H9 (cell line): Measurements from ENCODE around the gene DEPP1. TPM values are rescaled to one million over a fixed set of nuclear protein-coding genes. Genes with fewer than 3 reads are reported as not detected.

Source experiments
- DNase-seq: peaks from one replicate; pipeline ENCODE4 v3.0.0-alpha.2; 2017
- H2AFZ ChIP-seq: one replicate; pipeline ENCODE4 v1.6.1; 2013; ENCODE audit warnings: mild to moderate bottlenecking, low read length, control low read depth, moderate library complexity
- H2AK5ac ChIP-seq: 2 replicates; pipeline ENCODE4 v1.6.1; 2013; ENCODE audit warnings: low read length, control low read depth, mixed read lengths; ENCODE audit not compliant: insufficient read length
- H2BK120ac ChIP-seq: one replicate; pipeline ENCODE4 v1.6.1; 2013; ENCODE audit warnings: low read depth, mild to moderate bottlenecking, low read length, control low read depth, inconsistent platforms; ENCODE audit not compliant: poor library complexity, severe bottlenecking
- H2BK12ac ChIP-seq: 2 replicates; pipeline ENCODE4 v1.6.1; 2013; ENCODE audit warnings: low read length, control low read depth, mixed read lengths, low read depth; ENCODE audit not compliant: insufficient read length
- H2BK15ac ChIP-seq: 2 replicates; pipeline ENCODE4 v1.6.1; 2013; ENCODE audit warnings: low read depth, low read length, control low read depth
- H2BK20ac ChIP-seq: one replicate; pipeline ENCODE4 v1.6.1; 2013; ENCODE audit warnings: low read depth, mild to moderate bottlenecking, low read length, control low read depth, inconsistent platforms; ENCODE audit not compliant: poor library complexity, severe bottlenecking
- H2BK5ac ChIP-seq: 2 replicates; pipeline ENCODE4 v1.6.1; 2013; ENCODE audit warnings: low read length, control low read depth, mixed read lengths; ENCODE audit not compliant: insufficient read length
- H3K14ac ChIP-seq: 2 replicates; pipeline ENCODE4 v1.6.1; 2013; ENCODE audit warnings: low read length, control low read depth; ENCODE audit not compliant: insufficient read depth
- H3K18ac ChIP-seq: 2 replicates; pipeline ENCODE4 v1.6.1; 2013; ENCODE audit warnings: low read depth, mild to moderate bottlenecking, mixed read lengths, low read length, control low read depth; ENCODE audit not compliant: insufficient read length
- H3K23ac ChIP-seq: 2 replicates; pipeline ENCODE4 v1.6.1; 2013; ENCODE audit warnings: low read length, control low read depth, mixed read lengths, low read depth; ENCODE audit not compliant: insufficient read length
- H3K23me2 ChIP-seq: 2 replicates; pipeline ENCODE4 v1.6.1; 2013; ENCODE audit warnings: low read depth, mild to moderate bottlenecking, mixed read lengths, low read length, control low read depth; ENCODE audit not compliant: insufficient read length, poor library complexity, severe bottlenecking
- H3K27ac ChIP-seq: 2 replicates; pipeline ENCODE4 v1.5.1; 2013; ENCODE audit warnings: low read length, control low read depth, mixed read lengths, low read depth; ENCODE audit not compliant: insufficient read length
- H3K27me3 ChIP-seq: 2 replicates; pipeline ENCODE4 v1.6.1; 2013; ENCODE audit warnings: low read length, control low read depth, inconsistent platforms; ENCODE audit not compliant: insufficient read depth
- H3K4ac ChIP-seq: 2 replicates; pipeline ENCODE4 v1.6.1; 2013; ENCODE audit warnings: low read depth, mild to moderate bottlenecking, control low read depth, inconsistent platforms, low read length, moderate library complexity
- H3K4me1 ChIP-seq: 2 replicates; pipeline ENCODE4 v1.6.1; 2013; ENCODE audit warnings: low read length, control low read depth, inconsistent platforms; ENCODE audit not compliant: insufficient read depth
- H3K4me2 ChIP-seq: 2 replicates; pipeline ENCODE4 v1.6.1; 2013; ENCODE audit warnings: low read length, control low read depth, mixed read lengths; ENCODE audit not compliant: insufficient read length, insufficient read depth
- H3K56ac ChIP-seq: 2 replicates; pipeline ENCODE4 v1.6.1; 2013; ENCODE audit warnings: low read depth, mild to moderate bottlenecking, mixed read lengths, low read length, control low read depth; ENCODE audit not compliant: insufficient read length
- H3K79me1 ChIP-seq: 2 replicates; pipeline ENCODE4 v1.6.1; 2013; ENCODE audit warnings: low read depth, mild to moderate bottlenecking, moderate library complexity, low read length, control low read depth, inconsistent platforms; ENCODE audit not compliant: insufficient read depth, poor library complexity, severe bottlenecking
- H3K79me2 ChIP-seq: 2 replicates; pipeline ENCODE4 v1.6.1; 2013; ENCODE audit warnings: low read length, control low read depth, inconsistent platforms; ENCODE audit not compliant: insufficient read depth
- H3K9ac ChIP-seq: 2 replicates; pipeline ENCODE4 v1.6.1; 2013; ENCODE audit warnings: low read length, control low read depth, mixed read lengths; ENCODE audit not compliant: insufficient read length; ENCODE audit errors: extremely low read depth
- H3K9me3 ChIP-seq: one replicate; pipeline ENCODE4 v1.6.1; 2013; ENCODE audit warnings: low read depth, low read length, inconsistent platforms; ENCODE audit not compliant: control insufficient read depth
- H3T11ph ChIP-seq: one replicate; pipeline ENCODE4 v1.6.1; 2013; ENCODE audit warnings: mild to moderate bottlenecking, low read length, control low read depth, inconsistent platforms
- H4K20me1 ChIP-seq: one replicate; pipeline ENCODE4 v1.6.1; 2013; ENCODE audit not compliant: control insufficient read depth, insufficient read length, insufficient read depth
- H4K5ac ChIP-seq: 2 replicates; pipeline ENCODE4 v1.6.1; 2013; ENCODE audit warnings: low read depth, mild to moderate bottlenecking, mixed read lengths, low read length, control low read depth; ENCODE audit not compliant: insufficient read length
- H4K8ac ChIP-seq: replicated peaks from 2 replicates; pipeline ENCODE4 v1.6.1; 2013; ENCODE audit warnings: low read length, control low read depth, mixed read lengths, low read depth; ENCODE audit not compliant: insufficient read length
- H4K91ac ChIP-seq: 2 replicates; pipeline ENCODE4 v1.6.1; 2013; ENCODE audit warnings: low read depth, mild to moderate bottlenecking, moderate library complexity, mixed read lengths, low read length, control low read depth; ENCODE audit not compliant: insufficient read length
- H3K27ac Mint-ChIP-seq, 3 experiments: 2 replicates in 2 of 3; 3 replicates in 1 of 3; pipeline ENCODE4 v1.8.0; 2020 to 2021; ENCODE audit warnings: mixed read lengths in 3 of 3, mild to moderate bottlenecking in 1 of 3, moderate library complexity in 1 of 3
- H3K27me3 Mint-ChIP-seq: 2 replicates; pipeline ENCODE4 v1.8.0; 2021; ENCODE audit warnings: low read depth, mild to moderate bottlenecking, moderate library complexity, mixed read lengths
- H3K36me3 Mint-ChIP-seq, 3 experiments: 2 replicates in 2 of 3; 3 replicates in 1 of 3; pipeline ENCODE4 v1.8.0; 2020 to 2021; ENCODE audit warnings: low read depth in 3 of 3, mixed read lengths in 3 of 3; ENCODE audit not compliant: insufficient read depth in 1 of 3
- H3K4me1 Mint-ChIP-seq, 2 experiments: 2 replicates each; pipeline ENCODE4 v1.8.0; 2020; ENCODE audit warnings: mixed read lengths in 2 of 2
- H3K4me3 Mint-ChIP-seq, 2 experiments: 2 replicates in 1 of 2; 3 replicates in 1 of 2; pipeline ENCODE4 v1.8.0; 2020 to 2021; ENCODE audit warnings: mild to moderate bottlenecking in 2 of 2, mixed read lengths in 2 of 2, moderate library complexity in 1 of 2
- H3K9me3 Mint-ChIP-seq, 2 experiments: 2 replicates in 1 of 2; 3 replicates in 1 of 2; pipeline ENCODE4 v1.8.0; 2020; ENCODE audit warnings: mild to moderate bottlenecking in 2 of 2, mixed read lengths in 2 of 2, moderate library complexity in 1 of 2
- CTCF ChIP-seq: fragments of 200-600 bp; sonication (generic); conservative IDR thresholded peaks from 3 replicates; pipeline ENCODE4 v1.8.0; 2021; ENCODE audit warnings: antibody characterized with exemption, mild to moderate bottlenecking
- WGBS: extraction: QIAGEN DNeasy Blood & Tissue Kit; methylation state at CpG from one replicate; pipeline ENCODE4 v1.1.7; 2013; ENCODE audit warnings: missing lambda C conversion rate, low lambda C conversion rate, mixed read lengths; ENCODE audit not compliant: insufficient read length; ENCODE audit errors: extremely low coverage; 5-methylcytosine and 5-hydroxymethylcytosine counted together
- total RNA-seq: library from RNA; stranded (reverse); gene quantifications from 2 replicates; pipeline ENCODE4 v1.2.1, GENCODE V29; 2021

DEPP1 gene
- total RNA-seq, 1 experiment from 2014 or later: 2.4 TPM

- H3K4me2 ChIP-seq: no peak overlapping the region
- no peak overlapping the region for H4K8ac ChIP-seq
- H3K79me1 ChIP-seq: no peaks in the 10 kb centered on the region
- H3K9ac ChIP-seq: no peak overlapping the region
- H4K20me1 ChIP-seq: no peaks in the 10 kb centered on the region
- no peak overlapping the region for H2BK20ac ChIP-seq
- H3K14ac ChIP-seq: no peak overlapping the region
- no peak overlapping the region for H4K91ac ChIP-seq
- H3K23me2 ChIP-seq: peaks cover 11% of the 10 kb centered on the region
- no peak for TF ChIP-seq CTCF
- H4K5ac ChIP-seq: no peak overlapping the region
- no peak overlapping the region for H2BK12ac ChIP-seq
- no peaks in the 10 kb centered on the region for H3K79me2 ChIP-seq
- no peak overlapping the region for H3K56ac ChIP-seq
- peaks cover 5 to 18% (median 9%) of the 10 kb centered on the region in 3 experiments; a peak in 6 of 7 replicates for H3K36me3 Mint-ChIP-seq
- H2BK15ac ChIP-seq: no peak overlapping the region
- peaks cover 13% of the 10 kb centered on the region for H3K27me3 Mint-ChIP-seq
- no peak overlapping the region for H3K4ac ChIP-seq
- peaks cover 45 to 46% of the 10 kb centered on the region in 2 experiments for H3K4me1 Mint-ChIP-seq
- DNase-seq: no peak
- H3K27me3 ChIP-seq: no peaks in the 10 kb centered on the region
- H3T11ph ChIP-seq: no peak overlapping the region
- no peak overlapping the region; a peak in 1 of 7 replicates for H3K27ac Mint-ChIP-seq
- no peak overlapping the region for H2BK120ac ChIP-seq
- no peaks in the 10 kb centered on the region for H3K9me3 Mint-ChIP-seq
- no CpG with 5 or more reads among the region's 4 CpGs for WGBS
- no peak overlapping the region for H3K27ac ChIP-seq
- H3K4me3 Mint-ChIP-seq: no peak overlapping the region
- H3K4me1 ChIP-seq: peaks cover 15% of the 10 kb centered on the region
- H3K23ac ChIP-seq: no peak overlapping the region
- no peak overlapping the region for H3K18ac ChIP-seq
- H2AK5ac ChIP-seq: no peak overlapping the region
- no peak overlapping the region for H2AFZ ChIP-seq
- no peak overlapping the region for H2BK5ac ChIP-seq
- H3K9me3 ChIP-seq: no peaks in the 10 kb centered on the region
These were observed 21.6 kb downstream of the DEPP1 start for GRCh38 chr10:44956717-44957706.
